Mesenchymal stem cell (in vitro differentiated cells and primary cell): ENCODE measurements around the gene LMTK2.

Experiments
- DNase-seq: peaks from one replicate; pipeline ENCODE4 v3.0.0-alpha.2; 2013
- H2AFZ ChIP-seq: one replicate; pipeline ENCODE4 v1.6.1; 2013; ENCODE audit warnings: low read depth, mild to moderate bottlenecking, control low read depth, inconsistent platforms, low read length, moderate library complexity
- H2AK5ac ChIP-seq: 2 replicates; pipeline ENCODE4 v1.6.1; 2013; ENCODE audit warnings: low read length, moderate library complexity, mild to moderate bottlenecking, inconsistent platforms; ENCODE audit not compliant: severe bottlenecking
- H2BK120ac ChIP-seq: one replicate; pipeline ENCODE4 v1.6.1; 2013; ENCODE audit warnings: low read depth, mild to moderate bottlenecking, inconsistent platforms, low read length, moderate library complexity
- H2BK12ac ChIP-seq, 2 experiments: one replicate each; pipeline ENCODE4 v1.6.1; 2013; ENCODE audit warnings: inconsistent platforms in 2 of 2, low read length in 2 of 2, mild to moderate bottlenecking in 2 of 2, moderate library complexity in 2 of 2, control low read depth in 1 of 2
- H2BK15ac ChIP-seq: one replicate; pipeline ENCODE4 v1.6.1; 2013; ENCODE audit warnings: mild to moderate bottlenecking, low read depth, inconsistent platforms; ENCODE audit not compliant: poor library complexity, severe bottlenecking
- H2BK5ac ChIP-seq: 2 replicates; pipeline ENCODE4 v1.6.1; 2013; ENCODE audit warnings: low read depth, mild to moderate bottlenecking, low read length, control low read depth, inconsistent platforms; ENCODE audit not compliant: poor library complexity, severe bottlenecking
- H3K14ac ChIP-seq, 2 experiments: one replicate each; pipeline ENCODE4 v1.6.1; 2013; ENCODE audit warnings: inconsistent platforms in 2 of 2, low read length in 2 of 2, control low read depth in 1 of 2, mild to moderate bottlenecking in 1 of 2, moderate library complexity in 1 of 2
- H3K18ac ChIP-seq, 2 experiments: one replicate each; pipeline ENCODE4 v1.6.1; 2013; ENCODE audit warnings: inconsistent platforms in 2 of 2, low read length in 2 of 2, control low read depth in 1 of 2, low read depth in 1 of 2, mild to moderate bottlenecking in 1 of 2
- H3K23ac ChIP-seq, 2 experiments: one replicate each; pipeline ENCODE4 v1.6.1; 2013; ENCODE audit warnings: inconsistent platforms in 2 of 2, low read length in 2 of 2, mild to moderate bottlenecking in 2 of 2, moderate library complexity in 2 of 2, control low read depth in 1 of 2
- H3K27ac ChIP-seq: 2 replicates; pipeline ENCODE4 v1.5.1; 2013; ENCODE audit warnings: mild to moderate bottlenecking, moderate library complexity, low read length, control low read depth, inconsistent platforms; ENCODE audit not compliant: poor library complexity, severe bottlenecking
- H3K27me3 ChIP-seq, 2 experiments: 2 replicates each; pipeline versions ENCODE4 v1.6.1 to v1.7.0; 2013; ENCODE audit warnings: low read length in 2 of 2, mild to moderate bottlenecking in 2 of 2, moderate library complexity in 2 of 2, control low read depth in 1 of 2, inconsistent platforms in 1 of 2; ENCODE audit not compliant: control insufficient read depth in 1 of 2, insufficient read depth in 1 of 2
- H3K36me3 ChIP-seq, 2 experiments: 2 replicates each; pipeline versions ENCODE4 v1.6.1 to v1.7.0; 2013; ENCODE audit warnings: low read length in 2 of 2, control low read depth in 1 of 2, inconsistent platforms in 1 of 2, low read depth in 1 of 2, mild to moderate bottlenecking in 1 of 2; ENCODE audit not compliant: insufficient read depth in 2 of 2, control insufficient read depth in 1 of 2
- H3K4ac ChIP-seq, 2 experiments: one replicate each; pipeline ENCODE4 v1.6.1; 2013; ENCODE audit warnings: inconsistent platforms in 2 of 2, low read length in 2 of 2, mild to moderate bottlenecking in 2 of 2, moderate library complexity in 2 of 2, control low read depth in 1 of 2, low read depth in 1 of 2
- H3K4me1 ChIP-seq: 2 replicates; pipeline ENCODE4 v1.6.1; 2013; ENCODE audit warnings: low read depth, low read length, control low read depth; ENCODE audit not compliant: control insufficient read depth, insufficient read depth
- H3K4me2 ChIP-seq: 2 replicates; pipeline ENCODE4 v1.6.1; 2013; ENCODE audit warnings: low read length, mild to moderate bottlenecking, inconsistent platforms; ENCODE audit not compliant: poor library complexity, severe bottlenecking
- H3K4me3 ChIP-seq, 2 experiments: 2 replicates each; pipeline versions ENCODE4 v1.5.1 to v1.7.0; 2013; ENCODE audit warnings: low read length in 2 of 2, mild to moderate bottlenecking in 2 of 2, control low read depth in 1 of 2, low read depth in 1 of 2; ENCODE audit not compliant: insufficient read depth in 1 of 2
- H3K79me1 ChIP-seq: replicated peaks from 2 replicates; pipeline ENCODE4 v1.6.1; 2013; ENCODE audit warnings: mild to moderate bottlenecking, control low read depth, low read length, inconsistent platforms; ENCODE audit not compliant: poor library complexity, severe bottlenecking
- H3K9ac ChIP-seq: 2 replicates; pipeline ENCODE4 v1.7.0; 2013; ENCODE audit warnings: mild to moderate bottlenecking, low read length, moderate library complexity
- H3K9me3 ChIP-seq: 2 replicates; pipeline ENCODE4 v1.7.0; 2013; ENCODE audit warnings: mild to moderate bottlenecking, low read length; ENCODE audit not compliant: control insufficient read depth
- H4K8ac ChIP-seq: one replicate; pipeline ENCODE4 v1.6.1; 2013; ENCODE audit warnings: inconsistent platforms, mild to moderate bottlenecking, low read length, moderate library complexity
- H4K91ac ChIP-seq: one replicate; pipeline ENCODE4 v1.6.1; 2013; ENCODE audit warnings: mild to moderate bottlenecking, low read length, inconsistent platforms
- WGBS: methylation state at CpG from one replicate; pipeline ENCODE4 v1.1.7; 2013; ENCODE audit warnings: mixed read lengths; 5-methylcytosine and 5-hydroxymethylcytosine counted together

Gene LMTK2

GRCh38 chr7:98142658-98143057 lies 36.0 kb downstream of the LMTK2 start:
- peaks cover 21 to 45% of the 10 kb centered on the region in 2 experiments for H3K36me3 ChIP-seq
- H2BK120ac ChIP-seq = no peak overlapping the region
- no peak overlapping the region for H4K8ac ChIP-seq
- H3K9ac ChIP-seq = no peak overlapping the region
- WGBS = 93% methylated on average over 2 of the region's 2 CpGs
- no peak overlapping the region for H3K27ac ChIP-seq
- H2BK5ac ChIP-seq = no peak overlapping the region
- H2AK5ac ChIP-seq = no peak overlapping the region
- no peak overlapping the region for H2AFZ ChIP-seq
- no peak overlapping the region for H3K18ac ChIP-seq
- H3K23ac ChIP-seq = no peak overlapping the region
- H3K9me3 ChIP-seq = no peaks in the 10 kb centered on the region
- H3K4me3 ChIP-seq = no peak overlapping the region
- no peaks in the 10 kb centered on the region for H3K4me1 ChIP-seq
- H3K79me1 ChIP-seq = peaks cover 26% of the 10 kb centered on the region
- H3K4ac ChIP-seq = no peak overlapping the region
- DNase-seq = no peak
- H4K91ac ChIP-seq = no peak overlapping the region
- no peak overlapping the region for H3K14ac ChIP-seq
- H3K4me2 ChIP-seq = no peak overlapping the region
- H2BK15ac ChIP-seq = no peak overlapping the region
- H2BK12ac ChIP-seq = no peak overlapping the region
- no peaks in the 10 kb centered on the region for H3K27me3 ChIP-seq

GRCh38 chr7:98148607-98149006 lies 41.9 kb downstream of the LMTK2 start:
- Histone ChIP-seq H3K27me3 (no peaks in the 10 kb centered on the region), H3K36me3 (peaks cover 14 to 28% of the 10 kb centered on the region in 2 experiments), H3K23ac (no peak overlapping the region), H3K18ac (no peak overlapping the region), H3K27ac (no peak overlapping the region), H4K91ac (no peak overlapping the region), H3K79me1 (peaks cover 31% of the 10 kb centered on the region), H2BK120ac (no peak overlapping the region), H2AK5ac (no peak overlapping the region), H2BK15ac (no peak overlapping the region), H2BK12ac (no peak overlapping the region), H3K4ac (no peak overlapping the region), H3K4me1 (no peaks in the 10 kb centered on the region), H2BK5ac (no peak overlapping the region), H3K4me3 (no peak overlapping the region), H3K9me3 (no peaks in the 10 kb centered on the region), H2AFZ (no peak overlapping the region), H4K8ac (no peak overlapping the region), H3K9ac (no peak overlapping the region), H3K14ac (no peak overlapping the region), H3K4me2 (no peak overlapping the region)
- 91% methylated on average over 5 of the region's 5 CpGs for WGBS
- no peak for DNase-seq

GRCh38 chr7:98149116-98149692 lies 42.5 kb downstream of the LMTK2 start:
- Histone ChIP-seq H2AK5ac (no peak overlapping the region), H3K79me1 (peaks cover 31% of the 10 kb centered on the region), H3K14ac (no peak overlapping the region), H2BK120ac (no peak overlapping the region), H3K4me2 (no peak overlapping the region), H3K4me1 (no peaks in the 10 kb centered on the region), H3K23ac (no peak overlapping the region), H3K36me3 (peaks cover 14 to 28% of the 10 kb centered on the region in 2 experiments), H3K27me3 (no peaks in the 10 kb centered on the region), H2BK5ac (no peak overlapping the region), H3K9me3 (no peaks in the 10 kb centered on the region), H2AFZ (no peak overlapping the region), H4K91ac (no peak overlapping the region), H3K9ac (no peak overlapping the region), H4K8ac (no peak overlapping the region), H3K18ac (no peak overlapping the region), H3K4me3 (no peak overlapping the region), H2BK12ac (no peak overlapping the region), H3K4ac (no peak overlapping the region), H3K27ac (no peak overlapping the region), H2BK15ac (no peak overlapping the region)
- 97% methylated on average over 6 of the region's 6 CpGs for WGBS
- DNase-seq = no peak

DNA sequence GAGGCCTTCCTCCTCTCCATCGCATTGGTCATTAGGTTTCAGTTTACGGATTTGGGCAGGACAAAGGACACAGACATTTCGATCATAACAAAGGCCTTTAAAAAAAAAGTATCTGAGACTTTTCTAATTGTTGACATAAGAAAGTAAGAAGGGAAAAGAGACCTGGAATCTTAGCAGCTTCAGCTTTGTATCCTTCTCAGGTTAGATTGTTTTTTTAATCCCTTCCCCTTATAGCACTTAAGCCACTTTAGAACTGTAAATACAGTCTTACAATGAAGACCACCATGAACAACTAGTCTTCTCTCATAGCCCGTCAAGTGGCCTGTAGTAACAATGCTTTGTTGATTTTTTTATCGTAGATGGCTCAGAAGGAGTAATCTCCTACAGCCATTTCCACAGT lies 45.2 kb downstream of the LMTK2 start:
- H3K14ac ChIP-seq = no peak overlapping the region
- peaks cover 28% of the 10 kb centered on the region for H3K79me1 ChIP-seq
- H2BK15ac ChIP-seq = no peak overlapping the region
- no peak for DNase-seq
- no peak overlapping the region for H3K18ac ChIP-seq
- H3K4me2 ChIP-seq = no peak overlapping the region
- no peak overlapping the region for H2BK120ac ChIP-seq
- H3K9me3 ChIP-seq = no peaks in the 10 kb centered on the region
- no peak overlapping the region for H3K27ac ChIP-seq
- H3K4me3 ChIP-seq = no peak overlapping the region
- H2AFZ ChIP-seq = no peak overlapping the region
- no peak overlapping the region for H2BK12ac ChIP-seq
- no peak overlapping the region for H2AK5ac ChIP-seq
- H3K36me3 ChIP-seq = peaks cover 18 to 36% of the 10 kb centered on the region in 2 experiments
- WGBS = 100% methylated on average over 3 of the region's 5 CpGs
- H3K23ac ChIP-seq = no peak overlapping the region
- H4K91ac ChIP-seq = no peak overlapping the region
- no peaks in the 10 kb centered on the region for H3K4me1 ChIP-seq
- no peak overlapping the region for H4K8ac ChIP-seq
- H2BK5ac ChIP-seq = no peak overlapping the region
- H3K9ac ChIP-seq = no peak overlapping the region
- no peak overlapping the region for H3K4ac ChIP-seq
- H3K27me3 ChIP-seq = no peaks in the 10 kb centered on the region
